K562 (cell line): ENCODE measurements around the gene CD48.

Experiments used
- BRF1 ChIP-seq: IDR thresholded peaks from 3 replicates; pipeline ENCODE4 v1.6.1; 2011; ENCODE audit warnings: borderline replicate concordance, mild to moderate bottlenecking; ENCODE audit not compliant: insufficient read length; ENCODE audit errors: extremely low read depth
- POLR2AphosphoS5 ChIP-seq: IDR thresholded peaks from 2 replicates; pipeline ENCODE4 v1.6.1; 2011; ENCODE audit warnings: mild to moderate bottlenecking, low read depth, low read length, moderate library complexity; ENCODE audit not compliant: control insufficient read depth, insufficient read depth
- TF ChIP-seq, protein P1 (sequence below), 2 experiments: fragments of 450-650 bp in 1 of 2; sonication (generic) in 1 of 2; formaldehyde crosslinking in 1 of 2; IDR thresholded peaks in 1 of 2; conservative IDR thresholded peaks in 1 of 2; 2 replicates each; pipeline versions ENCODE4 v1.6.1 to v1.8.1; 2016 to 2023; ENCODE audit warnings: mild to moderate bottlenecking in 2 of 2, moderate library complexity in 2 of 2, inconsistent platforms in 1 of 2, missing genetic modification reagents in 1 of 2

DNA sequence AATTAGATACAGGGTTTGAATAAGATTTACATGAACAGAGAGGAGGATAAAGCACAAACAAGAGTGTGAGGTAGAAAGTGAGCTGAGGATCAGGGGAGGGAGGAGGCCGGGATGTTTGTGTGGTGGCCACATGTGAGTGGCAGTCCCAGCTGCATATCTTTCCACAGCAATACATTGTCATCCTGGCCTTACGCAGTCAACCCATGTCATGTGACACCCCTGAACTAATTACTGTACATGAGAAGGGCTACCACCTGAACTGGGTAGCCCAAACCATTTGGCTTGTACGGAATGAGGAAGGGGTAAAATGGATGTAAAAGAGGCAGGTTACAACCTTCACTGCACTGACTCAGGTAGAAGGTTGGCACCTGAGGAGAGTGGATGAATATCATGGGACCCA lies 31.6 kb upstream of the CD48 start:
- TF ChIP-seq BRF1 (no peak), POLR2AphosphoS5 (no peak)
- TF ChIP-seq, protein P1, sequence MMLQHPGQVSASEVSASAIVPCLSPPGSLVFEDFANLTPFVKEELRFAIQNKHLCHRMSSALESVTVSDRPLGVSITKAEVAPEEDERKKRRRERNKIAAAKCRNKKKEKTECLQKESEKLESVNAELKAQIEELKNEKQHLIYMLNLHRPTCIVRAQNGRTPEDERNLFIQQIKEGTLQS (IDR thresholded peaks at IDR 0.05), result no peak
- TF ChIP-seq, protein P1 (CRISPR knock-in tag; conservative IDR thresholded peaks at IDR 0.05), result no peak
